ENCODE data around the gene PPP2R3A.

- TF ChIP-seq CTCF (IDR thresholded peaks at IDR 0.05; ENCODE audit: low read length) (no peak), EZH2 (optimal IDR thresholded peaks at IDR 0.05; ENCODE audit: low read depth, low read length) (no peak)
Measured at GRCh38 chr3:135920275-135920674, 45.3 kb upstream of the PPP2R3A start.
